Left ventricle myocardium superior (tissue), 1 donor: Measurements from ENCODE around the gene MYH10. TPM values are rescaled to one million over a fixed set of nuclear protein-coding genes. Genes with fewer than 3 reads are reported as not detected.

ENCODE experiments used
- ATAC-seq: fragments of 200-7000 bp; cut with Tn5 transposase; one replicate; pipeline ENCODE4 v1.9.1; 2020; ENCODE audit warnings: mild to moderate bottlenecking, moderate library complexity
- DNase-seq: peaks from one replicate; pipeline ENCODE4 v3.0.0-alpha.2; 2020
- intact Hi-C: fragments of 100-400 bp; cut with micrococcal nuclease; formaldehyde crosslinking; loops from one replicate; pipeline ENCODE4 v1.11.0; 2022
- total RNA-seq: library from RNA; stranded (reverse); fragmentation: NEBNext Ultra II Directional; extraction: Animal tissue kit (Norgen Biotek cat#: 25700); gene quantifications from one replicate; pipeline ENCODE4 v1.2.1, GENCODE V29; 2021
- donor health status: DM: no; HTN: yes; CAD: no; lungs with severe emphysema.

MYH10 gene
- total RNA-seq, 1 donor from 2014 or later: 36.6 TPM

- intact Hi-C loops: no loop called here
- peak; percentile 79 for DNase-seq
- ATAC-seq: peak; percentile 82
Observed at GRCh38 chr17:8436169-8436843, 194.2 kb downstream of the MYH10 start.

DNA sequence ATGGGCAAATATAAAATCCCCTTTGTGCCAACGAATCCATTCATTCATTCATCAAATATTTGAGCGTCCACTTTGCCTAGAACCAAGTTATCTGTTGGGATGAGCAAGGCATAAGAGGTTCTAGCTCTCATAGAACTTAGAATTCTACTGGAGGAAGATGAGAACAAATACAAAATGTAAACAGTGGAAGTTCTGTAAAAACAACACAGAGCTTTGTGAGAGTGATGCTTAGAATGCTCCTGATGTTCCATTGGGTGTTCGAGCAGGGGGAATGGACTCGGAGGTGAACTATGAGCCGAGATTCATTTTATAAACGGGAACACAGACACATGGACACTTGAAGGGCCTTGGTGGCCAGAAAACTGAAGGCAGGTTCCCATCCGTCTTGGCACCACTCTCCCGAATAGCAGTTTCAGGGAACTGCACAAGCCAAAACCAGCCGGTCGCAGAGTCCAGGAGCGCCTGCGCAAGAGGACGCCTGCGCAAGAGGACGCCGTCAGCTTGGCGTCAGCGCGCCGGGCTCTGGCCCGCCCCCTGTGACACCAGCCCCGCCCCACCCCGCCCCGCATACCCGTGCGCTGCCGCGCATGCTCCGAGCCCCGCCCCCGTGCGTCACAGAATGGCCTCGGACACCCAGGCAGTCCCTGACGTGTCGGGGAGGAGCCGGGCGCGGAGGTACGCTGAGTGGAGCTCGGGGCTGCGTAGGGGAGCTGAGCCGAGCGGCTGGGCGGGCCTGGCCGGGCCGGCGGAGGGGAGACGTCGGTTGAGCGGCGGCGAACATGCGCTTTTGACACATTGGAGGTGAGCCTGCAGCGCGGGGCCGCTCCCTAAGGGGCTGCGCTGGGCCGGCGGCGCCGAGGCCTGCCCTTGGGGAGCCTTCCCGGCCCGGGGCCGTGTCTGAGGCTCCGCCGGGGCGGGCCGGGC is 195.0 kb downstream of the MYH10 start, which contains the start of gene NDEL1:
TSS of gene NDEL1 (plus strand) at position 640 of the 924 bp plus-strand sequence. CDS start 8,388 bp downstream, outside the sequence.
- DNase-seq (peak; percentile 100), ATAC-seq (peak; percentile 97)
- intact Hi-C loops: no loop called here

GRCh38 chr17:8430966-8431365 is 199.6 kb downstream of the MYH10 start:
- ATAC-seq (peak; percentile 29), DNase-seq (peak; percentile 74)
- intact Hi-C loops: no loop called here

GRCh38 chr17:8426802-8427201 is 203.7 kb downstream of the MYH10 start:
- DNase-seq (no peak), ATAC-seq (no peak)
- intact Hi-C loops: no loop called here

DNA sequence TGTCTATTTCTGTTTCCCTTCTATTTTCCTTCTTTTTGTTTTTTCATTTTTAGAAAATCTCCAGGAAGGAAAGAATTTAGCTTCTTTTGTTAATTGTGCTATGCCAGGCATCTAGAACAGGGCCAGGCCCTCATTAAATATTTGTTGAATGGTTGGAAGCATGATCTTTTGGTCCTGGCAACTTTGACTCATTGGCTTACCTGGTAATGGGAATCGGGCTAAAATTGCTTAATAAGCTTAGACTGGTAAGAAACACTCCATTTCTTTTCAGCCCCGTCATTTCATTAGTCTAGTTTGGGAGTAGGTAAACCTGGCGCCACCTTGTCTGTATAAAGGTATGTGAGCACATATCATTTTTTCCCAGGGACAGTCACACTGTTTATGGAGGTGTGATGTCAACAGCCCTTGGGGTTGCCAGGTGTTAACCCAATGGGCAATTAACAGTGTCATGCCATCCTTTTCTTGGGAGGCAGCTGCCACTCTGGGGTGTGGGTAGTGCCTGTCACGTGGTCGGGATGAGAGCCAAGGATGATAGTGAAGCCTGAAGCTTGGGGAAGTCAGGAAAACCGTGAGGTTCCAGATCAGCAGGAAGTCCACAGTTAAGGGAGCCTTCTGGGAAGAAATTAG is 204.3 kb downstream of the MYH10 start:
- intact Hi-C loops: no loop called here
- no peak for DNase-seq
- ATAC-seq: no peak

Other genes with a start within 250 kb of the MYH10 start
- 1,047 TPM for gene RPL26, start 247.5 kb downstream of the MYH10 start, total RNA-seq
- not detected for gene RNF222, start 232.9 kb downstream of the MYH10 start, total RNA-seq
- 25.5 TPM for gene NDEL1, start 194.8 kb downstream of the MYH10 start, total RNA-seq
- not detected for gene CCDC42, start 114.1 kb upstream of the MYH10 start, total RNA-seq
- gene SPDYE4, start 127.8 kb upstream of the MYH10 start, total RNA-seq: not detected
- gene MFSD6L, start 168.6 kb upstream of the MYH10 start, total RNA-seq: not detected
- gene PIK3R6, start 236.9 kb upstream of the MYH10 start, total RNA-seq: 1.4 TPM